HG02759 (cell line): ENCODE measurements around the gene OR8B12.

Source experiments
- ATAC-seq: cut with Tn5 transposase; IDR thresholded peaks from one replicate; pipeline ENCODE4 v1.9.1; 2021; ENCODE audit warnings: mild to moderate bottlenecking, moderate library complexity; ENCODE audit not compliant: unreplicated experiment

The OR8B12 gene, protein sequence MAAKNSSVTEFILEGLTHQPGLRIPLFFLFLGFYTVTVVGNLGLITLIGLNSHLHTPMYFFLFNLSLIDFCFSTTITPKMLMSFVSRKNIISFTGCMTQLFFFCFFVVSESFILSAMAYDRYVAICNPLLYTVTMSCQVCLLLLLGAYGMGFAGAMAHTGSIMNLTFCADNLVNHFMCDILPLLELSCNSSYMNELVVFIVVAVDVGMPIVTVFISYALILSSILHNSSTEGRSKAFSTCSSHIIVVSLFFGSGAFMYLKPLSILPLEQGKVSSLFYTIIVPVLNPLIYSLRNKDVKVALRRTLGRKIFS

DNA sequence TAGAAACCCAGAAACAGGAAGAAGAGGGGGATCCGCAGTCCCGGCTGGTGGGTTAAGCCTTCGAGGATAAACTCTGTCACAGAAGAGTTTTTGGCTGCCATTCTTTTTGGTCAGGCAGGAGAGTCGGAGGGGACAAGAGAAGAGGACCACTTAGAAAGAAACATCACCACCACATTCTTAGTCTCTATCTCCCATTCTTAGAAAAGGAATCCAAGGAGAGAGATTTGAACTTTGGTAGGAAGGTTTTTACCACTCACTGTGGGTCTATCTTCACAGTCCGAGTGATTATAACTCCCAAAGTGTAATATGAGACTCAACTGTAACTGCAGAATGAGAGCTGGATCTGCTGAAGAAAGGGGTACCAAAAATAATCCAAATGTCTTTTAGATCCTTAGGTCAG is at the start of gene OR8B12:
OR8B12 (minus strand) TSS at position 101 of the 400 bp plus-strand sequence; CDS start at position 101, 0 bp downstream.
- ATAC-seq = no peak

DNA sequence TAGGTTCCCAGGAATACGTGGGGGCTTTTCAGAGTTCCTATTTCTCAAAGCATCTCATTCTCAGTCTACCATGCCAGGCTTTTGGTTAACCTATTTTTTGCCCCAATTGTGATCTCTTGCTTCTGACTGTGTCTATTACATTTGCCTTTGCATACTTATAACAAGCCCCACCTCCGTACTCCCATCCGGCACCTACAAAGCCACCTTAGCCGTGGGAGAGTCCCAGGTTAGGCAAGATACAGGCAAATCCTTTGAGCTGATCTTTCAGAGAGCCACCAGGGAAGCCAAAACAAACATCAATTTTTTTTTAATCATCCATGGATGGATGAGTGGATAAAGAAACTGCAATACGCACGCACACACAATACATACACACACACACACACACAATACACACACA is 49.2 kb upstream of the OR8B12 start:
- ATAC-seq = no peak

DNA sequence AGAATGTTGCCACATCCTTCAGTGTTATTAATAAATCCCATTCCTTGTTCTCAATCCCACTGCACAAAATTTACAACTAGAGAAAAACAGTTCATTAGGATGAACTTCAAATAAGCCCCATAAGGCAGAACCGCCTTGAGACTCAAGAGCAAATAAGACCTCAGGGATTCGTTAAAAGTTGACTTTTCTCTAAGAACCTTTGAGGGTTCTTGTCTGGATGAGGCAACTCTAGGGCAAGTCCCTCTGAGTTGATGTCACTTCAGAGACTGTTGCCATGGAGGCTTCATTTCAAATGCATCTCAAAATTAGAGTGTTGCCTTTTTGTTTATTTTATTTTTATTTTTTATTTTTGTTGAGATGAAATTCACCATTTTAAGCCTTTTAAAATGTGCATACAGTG is 48.0 kb upstream of the OR8B12 start:
- no peak for ATAC-seq

DNA sequence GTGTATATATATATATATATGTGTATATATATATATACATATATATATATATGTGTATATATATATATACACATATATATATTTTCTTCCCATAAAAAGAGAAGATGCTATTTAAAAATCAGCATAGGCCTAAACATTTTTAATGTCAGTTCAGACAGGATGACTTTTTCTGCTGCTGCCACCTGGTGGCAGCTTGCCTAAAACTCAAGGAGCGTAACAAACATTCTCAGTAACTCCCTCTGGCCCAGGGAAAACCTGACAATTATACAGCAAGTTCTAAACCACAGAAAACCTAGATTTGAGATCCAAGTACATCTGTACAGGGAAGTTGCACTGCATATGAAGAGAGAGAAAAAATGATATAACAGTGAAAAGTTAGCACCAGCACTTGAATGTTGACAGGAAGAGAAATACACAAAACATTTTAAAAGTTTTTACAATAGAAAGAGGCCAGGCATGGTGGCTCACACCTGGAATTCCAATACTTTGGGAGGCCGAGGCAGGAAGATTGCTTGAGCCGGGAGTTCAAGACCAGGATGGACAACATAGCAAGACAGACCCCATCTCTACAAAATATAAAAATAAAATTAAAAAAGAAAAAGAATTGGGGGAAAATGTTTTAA is 42.9 kb upstream of the OR8B12 start:
- ATAC-seq = peak; percentile 53

DNA sequence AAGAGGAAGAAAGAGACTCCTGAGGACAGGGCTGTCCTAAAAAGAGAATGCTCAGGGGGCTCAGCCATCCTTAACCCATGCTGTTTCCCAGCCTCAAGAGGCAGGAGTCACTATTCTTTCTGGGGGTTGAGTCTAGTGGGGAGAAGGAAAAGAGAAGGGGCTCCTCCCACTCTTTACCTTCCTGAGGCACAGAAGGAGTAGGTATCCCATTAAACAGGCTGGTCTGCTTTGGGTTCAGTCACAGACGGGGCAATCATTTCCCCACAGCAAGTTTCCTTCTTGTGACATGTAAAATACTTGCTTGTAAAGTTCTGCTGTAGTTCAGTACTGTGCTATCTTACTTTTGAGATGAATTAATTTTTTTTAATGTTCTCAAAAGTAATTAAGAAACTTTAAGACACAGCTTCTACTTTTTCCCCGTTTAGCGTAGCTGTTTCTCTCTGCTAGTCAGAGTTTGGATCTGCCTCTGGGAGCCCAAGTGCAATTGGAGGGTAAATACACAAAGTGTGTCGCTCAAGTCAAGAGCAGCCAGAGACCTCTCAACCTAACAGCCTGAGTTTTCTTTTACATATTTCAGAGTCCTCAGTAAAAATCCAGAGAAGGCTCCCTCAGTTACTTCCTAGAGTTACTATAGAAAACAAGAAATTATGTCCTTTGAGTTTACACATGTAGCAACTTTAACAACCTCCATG is 41.4 kb upstream of the OR8B12 start:
- ATAC-seq = no peak

DNA sequence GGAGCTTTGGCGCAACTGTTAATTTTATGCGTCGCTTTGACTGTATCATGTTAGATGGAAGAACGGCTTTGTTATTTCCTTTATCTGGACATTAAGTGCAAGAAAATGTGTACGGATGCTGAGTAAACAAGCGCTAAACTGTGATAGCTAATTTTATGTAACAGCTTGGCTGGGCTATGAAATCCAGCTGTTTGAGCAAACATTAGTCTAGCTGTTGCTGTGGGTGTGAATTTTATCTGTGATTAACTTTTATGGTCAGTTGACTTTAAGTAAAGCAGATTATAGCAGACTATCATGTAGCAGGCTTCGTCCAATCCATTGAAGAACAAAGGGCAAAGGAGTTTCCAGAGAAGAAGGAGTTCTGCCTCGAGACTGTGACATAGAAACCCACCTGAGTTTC is 40.3 kb upstream of the OR8B12 start:
- no peak for ATAC-seq

DNA sequence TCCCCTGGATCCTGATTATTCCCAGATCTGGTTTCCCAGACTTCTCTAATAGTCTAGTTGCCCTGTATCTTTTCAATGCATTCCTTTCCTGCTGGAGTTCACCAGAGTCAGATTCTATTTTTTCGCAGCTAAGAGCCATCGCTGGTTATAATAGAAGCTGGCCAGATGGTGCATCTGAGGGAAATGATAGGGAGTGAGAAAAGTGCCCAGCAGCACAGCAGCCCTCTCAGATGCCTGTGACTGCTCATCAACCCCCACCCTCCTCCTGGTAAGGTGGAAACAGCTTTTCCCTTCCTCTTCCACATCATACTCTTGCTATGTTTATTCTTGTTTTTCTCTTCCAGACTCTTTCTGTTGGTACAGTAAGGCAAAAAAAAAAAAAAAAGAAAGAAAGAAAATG is 39.1 kb upstream of the OR8B12 start:
- ATAC-seq = no peak

DNA sequence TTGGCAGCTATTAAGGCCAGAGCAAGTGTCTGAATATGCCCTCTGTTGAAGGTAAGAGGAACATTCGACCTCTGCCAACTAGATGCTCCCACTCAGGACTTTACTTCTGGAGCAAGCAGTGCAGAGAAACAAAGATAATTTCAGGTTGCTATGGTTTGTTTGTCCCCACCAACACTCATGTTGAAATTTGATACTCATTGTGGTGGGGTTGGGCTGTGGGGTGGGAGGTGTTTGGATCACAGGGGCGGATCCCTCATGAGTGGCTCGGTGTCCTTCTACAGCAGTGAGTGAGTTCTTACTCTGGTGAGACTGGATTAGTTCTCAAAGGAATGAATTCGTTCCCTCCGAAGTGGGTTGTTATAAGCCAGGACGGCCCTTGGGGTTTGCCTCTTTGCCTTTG is 38.4 kb upstream of the OR8B12 start:
- ATAC-seq = no peak

DNA sequence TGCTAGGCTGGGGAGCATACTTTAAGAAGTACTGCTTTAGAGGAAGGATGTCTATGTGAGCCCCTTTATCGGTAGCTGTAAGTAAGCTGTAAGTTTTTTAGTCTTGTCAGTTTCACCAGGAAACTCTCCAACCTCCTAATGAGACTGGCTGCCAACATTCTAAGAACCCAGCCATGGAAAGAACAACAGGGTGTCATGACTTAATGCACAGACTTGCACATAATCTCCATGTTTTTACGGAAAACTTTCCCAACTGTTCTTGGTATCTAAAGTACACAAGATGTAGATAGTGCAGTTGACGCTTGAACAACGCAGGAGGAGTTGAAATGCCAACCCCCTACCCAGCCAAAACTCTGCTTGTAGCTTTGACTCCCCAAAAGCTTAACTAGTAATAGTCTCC is 35.3 kb upstream of the OR8B12 start:
- ATAC-seq = no peak

DNA sequence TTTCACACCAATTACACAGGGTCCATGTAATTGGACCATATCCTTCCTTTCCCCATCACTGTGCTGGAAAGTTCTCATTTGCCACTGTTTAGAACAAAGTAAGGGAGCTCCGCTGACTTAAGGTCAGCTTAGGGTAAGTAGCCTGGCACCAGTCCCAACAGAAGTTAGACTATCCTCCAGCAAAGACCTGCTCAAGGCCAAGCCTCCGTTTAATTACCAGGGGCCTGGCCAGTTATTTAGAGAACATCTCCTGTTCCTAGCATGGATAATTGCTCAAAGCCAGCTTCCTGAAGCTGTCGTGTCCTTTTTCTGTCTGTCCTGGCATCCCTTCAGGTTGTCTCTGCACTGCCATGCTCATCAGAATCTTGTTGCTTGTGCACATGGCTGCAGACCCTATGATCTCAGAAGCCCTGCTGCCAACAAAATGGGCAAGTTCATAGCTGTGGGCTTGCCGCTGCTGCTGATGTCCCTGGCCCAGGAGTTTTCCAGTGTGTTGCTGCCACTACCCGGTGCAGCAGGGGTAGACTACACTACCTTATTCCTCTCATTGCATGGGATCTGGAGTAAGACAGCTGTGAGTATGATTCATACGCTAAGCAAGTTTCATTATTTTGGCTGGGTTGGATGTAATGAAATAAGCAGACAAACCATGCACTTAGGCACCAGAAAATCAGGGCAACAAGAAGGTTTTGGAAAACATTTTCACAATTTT is 34.4 kb upstream of the OR8B12 start:
- ATAC-seq = no peak

DNA sequence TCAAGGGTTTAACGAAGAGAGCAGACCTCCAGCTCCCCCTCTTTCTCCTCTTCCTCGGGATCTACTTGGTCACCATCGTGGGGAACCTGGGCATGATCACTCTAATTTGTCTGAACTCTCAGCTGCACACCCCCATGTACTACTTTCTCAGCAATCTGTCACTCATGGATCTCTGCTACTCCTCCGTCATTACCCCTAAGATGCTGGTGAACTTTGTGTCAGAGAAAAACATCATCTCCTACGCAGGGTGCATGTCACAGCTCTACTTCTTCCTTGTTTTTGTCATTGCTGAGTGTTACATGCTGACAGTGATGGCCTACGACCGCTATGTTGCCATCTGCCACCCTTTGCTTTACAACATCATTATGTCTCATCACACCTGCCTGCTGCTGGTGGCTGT is 26.7 kb upstream of the OR8B12 start:
- ATAC-seq = no peak

DNA sequence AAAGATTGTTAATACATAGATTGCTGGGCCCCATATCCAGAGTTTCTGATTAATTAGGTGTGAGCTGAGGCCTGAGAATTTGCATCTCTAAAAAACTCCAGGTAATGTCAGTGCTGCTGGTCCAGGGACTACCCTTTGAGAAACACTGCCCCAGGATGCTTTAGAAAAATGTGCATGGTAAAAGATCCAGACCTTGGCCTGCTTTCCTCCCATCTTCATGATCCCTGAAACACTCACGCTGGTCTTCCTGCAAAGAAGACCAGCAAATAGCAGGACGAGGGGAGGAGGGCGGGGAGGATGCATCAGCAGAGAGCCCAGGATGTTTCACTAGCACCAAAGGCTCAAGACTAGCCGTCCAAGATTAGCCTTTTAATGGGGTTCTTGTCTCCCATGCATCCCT is 26.2 kb upstream of the OR8B12 start, which contains the start of gene OR8A1:
OR8A1 (plus strand) TSS at position 301 of the 400 bp plus-strand sequence. CDS start 123 bp downstream, outside the sequence.
- no peak for ATAC-seq

DNA sequence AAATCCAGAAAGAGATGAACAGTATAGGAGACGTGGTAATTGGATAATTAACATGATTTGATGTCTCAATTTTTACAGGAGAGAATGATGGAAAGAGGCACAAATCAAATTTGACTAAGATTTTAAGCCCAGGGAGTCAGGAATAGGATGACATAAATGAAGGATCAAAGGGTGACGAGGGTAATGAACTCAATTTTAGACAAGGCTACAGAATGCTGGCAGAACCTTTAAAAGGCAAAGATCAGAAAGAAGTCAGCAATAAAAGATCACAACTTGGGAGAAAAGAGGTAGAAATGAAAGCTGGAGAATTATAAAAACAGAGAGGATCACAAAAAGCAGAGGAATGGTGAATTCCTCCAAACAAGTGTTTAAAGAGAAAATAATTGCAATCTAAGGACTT is 13.4 kb upstream of the OR8B12 start:
- no peak for ATAC-seq

DNA sequence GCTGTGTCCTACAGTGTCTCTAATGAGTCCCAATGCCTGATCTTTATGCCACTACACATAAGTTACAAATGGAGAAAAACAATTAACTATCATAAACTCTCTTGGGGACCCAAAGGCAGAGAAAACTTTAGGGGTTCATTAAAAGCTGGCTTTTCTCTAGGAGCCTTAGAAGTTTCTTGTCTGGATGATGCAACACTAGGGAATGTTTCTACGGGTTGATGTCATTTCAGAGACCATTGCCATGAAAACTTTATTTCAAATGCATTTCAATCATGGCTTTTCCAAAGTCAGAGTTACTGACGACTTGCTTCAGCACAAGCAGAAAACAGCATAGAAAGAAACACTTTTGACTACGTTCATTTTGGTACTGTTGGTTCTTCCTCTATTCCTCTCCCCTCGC is 8.5 kb upstream of the OR8B12 start:
- no peak for ATAC-seq

DNA sequence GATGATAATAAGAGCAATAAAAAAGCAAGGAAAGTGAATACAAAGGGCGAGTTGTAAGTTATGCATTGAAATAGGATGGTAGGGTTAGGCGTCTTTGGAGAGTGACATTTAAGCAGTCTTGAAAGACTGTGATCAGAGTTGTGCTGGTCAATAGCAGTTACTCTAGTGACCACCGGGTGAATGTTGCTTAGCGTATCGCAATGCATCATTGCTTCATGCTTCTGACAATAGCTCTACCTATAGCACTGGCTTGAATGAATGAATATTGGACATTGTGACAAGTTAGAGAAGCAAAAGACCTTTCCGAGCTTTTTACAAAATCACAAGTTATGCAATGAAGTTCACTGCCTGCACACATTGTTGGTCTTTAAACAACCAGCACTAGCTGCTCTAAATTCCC is 7.7 kb upstream of the OR8B12 start:
- ATAC-seq = no peak

DNA sequence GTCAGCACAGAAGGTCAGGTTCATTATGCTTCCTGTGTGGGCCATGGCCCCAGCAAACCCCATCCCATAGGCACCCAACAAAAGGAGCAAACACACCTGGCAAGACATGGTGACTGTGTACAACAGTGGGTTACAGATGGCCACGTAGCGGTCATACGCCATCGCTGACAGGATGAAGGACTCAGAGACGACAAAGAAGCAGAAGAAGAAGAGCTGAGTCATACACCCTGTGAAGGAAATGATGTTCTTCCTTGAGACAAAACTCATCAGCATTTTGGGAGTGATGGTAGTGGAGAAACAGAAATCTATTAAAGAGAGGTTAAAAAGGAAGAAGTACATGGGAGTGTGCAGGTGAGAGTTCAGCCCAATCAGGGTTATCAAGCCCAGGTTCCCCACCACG is 309 bp downstream of the OR8B12 start:
- ATAC-seq = no peak

DNA sequence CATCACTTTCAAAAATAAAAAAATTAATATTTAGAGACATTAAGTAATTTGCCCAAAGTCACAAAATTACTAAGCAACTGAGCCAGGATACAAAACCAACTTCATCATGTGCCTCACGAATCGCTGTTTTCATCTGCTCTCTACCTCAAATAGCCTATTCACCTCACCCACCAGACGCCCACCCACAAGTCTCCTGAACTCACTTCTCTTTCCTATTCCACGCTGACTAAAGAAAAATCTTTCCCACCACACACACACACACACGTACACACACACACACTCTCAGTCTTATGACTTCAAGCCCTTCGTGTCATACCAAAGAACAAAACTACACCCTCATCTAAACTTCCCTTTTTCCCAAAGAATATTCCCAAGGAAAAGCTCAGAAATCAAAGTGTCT is 2.2 kb downstream of the OR8B12 start:
- ATAC-seq = no peak

DNA sequence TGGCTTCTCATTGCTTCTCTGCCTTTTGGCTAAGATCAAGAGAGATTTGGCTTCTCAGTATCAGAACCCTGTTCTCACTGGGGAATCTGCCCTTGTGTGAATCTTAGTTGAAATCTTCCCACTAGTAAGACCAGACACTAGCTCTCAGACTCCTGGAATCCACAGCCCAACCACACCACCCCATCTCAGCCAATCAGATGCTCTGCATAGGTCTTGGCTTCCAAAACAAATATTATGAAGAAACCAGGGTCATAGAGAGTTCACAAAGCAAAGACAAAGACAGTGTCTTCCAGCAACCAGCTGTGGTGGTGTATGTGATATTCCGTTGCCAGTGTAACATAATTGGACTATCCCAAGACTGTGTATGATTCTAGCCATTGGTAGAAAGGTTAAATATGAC is 5.4 kb downstream of the OR8B12 start:
- ATAC-seq = no peak

DNA sequence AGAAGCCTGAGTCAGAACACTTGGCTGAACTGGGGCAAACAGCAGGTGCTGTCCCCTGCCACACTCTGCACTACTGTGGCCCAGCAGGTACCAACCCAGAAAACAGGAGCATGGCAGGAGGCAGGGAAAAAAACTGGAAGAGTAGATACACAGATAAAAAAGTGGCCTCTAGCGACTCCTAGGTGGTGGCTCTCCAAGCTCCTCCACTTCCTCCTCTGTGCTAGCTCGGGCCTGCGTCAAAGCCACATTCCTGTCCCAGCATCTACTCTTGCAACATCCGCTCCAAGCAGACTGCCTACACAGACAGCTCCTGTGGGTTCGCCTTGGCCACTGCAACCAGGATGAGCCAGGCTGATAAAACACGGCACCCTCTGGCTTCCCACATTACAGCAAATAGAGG is 6.9 kb downstream of the OR8B12 start:
- no peak for ATAC-seq

DNA sequence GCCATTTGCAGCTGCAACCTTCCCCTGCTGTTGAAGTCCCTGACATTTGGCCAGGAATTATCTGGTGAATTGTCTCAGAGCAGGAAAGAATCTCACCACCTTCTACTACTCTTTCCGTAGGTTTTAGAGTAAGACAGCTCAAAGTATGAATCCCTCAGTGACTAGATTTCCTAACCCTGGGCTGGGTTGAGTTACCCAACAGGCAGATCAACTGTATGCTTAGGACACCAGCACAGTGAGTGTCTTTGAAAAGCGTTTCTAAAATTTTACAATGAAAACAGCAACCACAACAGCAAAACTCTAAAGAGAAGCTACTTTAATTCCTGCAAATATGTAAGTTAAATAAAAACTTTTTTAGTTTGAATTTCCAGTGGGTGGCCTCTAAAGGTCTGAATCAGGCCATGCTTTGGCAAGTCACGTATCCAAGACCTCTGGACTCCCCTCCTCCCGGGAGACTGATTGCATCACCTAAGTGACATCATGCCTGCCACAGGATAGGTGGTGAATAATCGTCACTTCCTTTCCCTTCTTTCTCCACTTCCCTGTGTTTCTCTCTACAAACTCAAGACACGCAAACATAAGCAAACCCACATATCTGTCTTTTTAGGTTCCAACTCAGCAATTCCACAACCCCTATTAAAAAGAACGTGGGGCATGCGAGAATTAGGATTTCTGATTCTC is 7.8 kb downstream of the OR8B12 start:
- no peak for ATAC-seq

DNA sequence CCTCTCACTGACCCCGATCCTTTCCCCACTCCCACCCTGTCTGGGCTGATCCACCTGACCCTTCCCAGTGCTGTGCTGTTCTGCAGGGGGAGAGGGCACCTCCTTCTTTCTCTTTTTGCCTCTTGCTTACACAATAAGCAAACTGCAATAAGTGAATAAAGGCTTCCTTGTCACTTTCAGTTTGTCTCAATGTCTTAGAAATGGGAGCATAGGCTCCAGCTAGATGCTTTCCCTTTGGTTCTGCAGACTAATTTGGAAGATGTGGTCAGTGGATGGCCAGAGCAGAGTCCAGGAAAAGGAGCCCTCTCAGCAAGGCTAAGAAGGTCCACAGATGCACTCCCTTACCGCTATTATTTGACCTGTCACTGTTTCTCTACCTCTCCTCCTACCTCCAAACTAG is 9.4 kb downstream of the OR8B12 start:
- ATAC-seq = no peak
